Smooth muscle cell (in vitro differentiated cells): ENCODE results near the gene BCOR. TPM values are rescaled to one million over a fixed set of nuclear protein-coding genes. Genes with fewer than 3 reads are reported as not detected.

Experiments used
- DNase-seq: peaks from one replicate; lab custom pipeline; 2025; ENCODE audit not compliant: unreplicated experiment; lab: John Stamatoyannopoulos, UW
- H2AFZ ChIP-seq: fragments of 200-600 bp; sonication (generic); 2 replicates; pipeline ENCODE4 v1.6.0; 2016; ENCODE audit warnings: antibody characterized with exemption, low read depth, mild to moderate bottlenecking
- H3F3A ChIP-seq: fragments of 200-600 bp; sonication (generic); 2 replicates; pipeline ENCODE4 v1.6.0; 2017; ENCODE audit warnings: antibody characterized with exemption, low read depth
- H3K27ac ChIP-seq: fragments of 200-600 bp; sonication (generic); 2 replicates; pipeline ENCODE4 v1.5.1; 2016; ENCODE audit warnings: low read depth, mild to moderate bottlenecking
- H3K27me3 ChIP-seq: fragments of 200-600 bp; sonication (generic); 2 replicates; pipeline ENCODE4 v1.6.1; 2016; ENCODE audit warnings: low read depth, mild to moderate bottlenecking
- H3K36me3 ChIP-seq: fragments of 200-600 bp; sonication (generic); 2 replicates; pipeline ENCODE4 v1.5.1; 2016; ENCODE audit warnings: low read depth
- H3K4me1 ChIP-seq: fragments of 200-600 bp; sonication (generic); 2 replicates; pipeline ENCODE4 v1.5.1; 2016; ENCODE audit warnings: low read depth
- H3K4me2 ChIP-seq: fragments of 200-600 bp; sonication (generic); 2 replicates; pipeline ENCODE4 v1.6.0; 2016; ENCODE audit warnings: mild to moderate bottlenecking
- H3K4me3 ChIP-seq: fragments of 200-600 bp; sonication (generic); 2 replicates; pipeline ENCODE4 v1.5.1; 2016; ENCODE audit warnings: mild to moderate bottlenecking
- H3K79me2 ChIP-seq: fragments of 200-600 bp; sonication (generic); 2 replicates; pipeline ENCODE4 v1.6.0; 2016; ENCODE audit warnings: low read depth, mild to moderate bottlenecking
- H3K9ac ChIP-seq: fragments of 200-600 bp; sonication (generic); 2 replicates; pipeline ENCODE4 v1.6.0; 2016; ENCODE audit warnings: low read depth
- H3K9me3 ChIP-seq: fragments of 200-600 bp; sonication (generic); replicated peaks from 2 replicates; pipeline ENCODE4 v1.5.1; 2016; ENCODE audit warnings: low read depth
- H4K20me1 ChIP-seq: fragments of 200-600 bp; sonication (generic); 2 replicates; pipeline ENCODE4 v1.6.0; 2016; ENCODE audit warnings: low read depth
- CTCF ChIP-seq: fragments of 200-600 bp; sonication (generic); IDR thresholded peaks from 2 replicates; pipeline ENCODE4 v1.5.1; 2017; ENCODE audit warnings: borderline replicate concordance, mild to moderate bottlenecking, antibody characterized with exemption; ENCODE audit not compliant: insufficient read depth, poor library complexity, severe bottlenecking
- WGBS: methylation state at CpG from one replicate; pipeline ENCODE4 v1.1.7; 2016; ENCODE audit warnings: low lambda C conversion rate; 5-methylcytosine and 5-hydroxymethylcytosine counted together
- polyA plus RNA-seq: library from polyadenylated mRNA; unstranded; fragments of >200 nt; fragmentation: Nextera tagmentation; extraction: Ambion mirVana; gene quantifications from 2 replicates; pipeline ENCODE4 v1.2.1, GENCODE V29; 2016
- total RNA-seq: library from RNA; depleted of rRNA; stranded (reverse); fragments of >200 nt; gene quantifications from 2 replicates; pipeline ENCODE4 v1.2.3, GENCODE V29; 2014

The BCOR gene
- total and polyA plus RNA-seq, 2 experiments from 2014 or later, result 19.5 to 28.0 TPM

GRCh38 chrX:40107291-40108161, 9.8 kb upstream of the BCOR start:
- WGBS, result 6% methylated on average over 68 of the region's 76 CpGs
- DNase-seq, result peak; percentile 73
- H3K4me1 ChIP-seq, result peaks cover 39% of the 10 kb centered on the region
- no peaks in the 10 kb centered on the region for H3K9me3 ChIP-seq
- no peaks in the 10 kb centered on the region for H3K79me2 ChIP-seq
- H3K36me3 ChIP-seq, result no peaks in the 10 kb centered on the region
- peak overlapping the region; percentile 57 for H3K9ac ChIP-seq
- peak overlapping the region; percentile 74 for H3K4me3 ChIP-seq
- peaks cover 7% of the 10 kb centered on the region for H3F3A ChIP-seq
- H3K27me3 ChIP-seq, result peaks cover 6% of the 10 kb centered on the region
- H3K4me2 ChIP-seq, result peak overlapping the region; percentile 86
- peaks cover 8% of the 10 kb centered on the region for H4K20me1 ChIP-seq
- H3K27ac ChIP-seq, result peak overlapping the region; percentile 41
- TF ChIP-seq CTCF, result no peak
- H2AFZ ChIP-seq, result peak overlapping the region; percentile 81

- H4K20me1 ChIP-seq, result peaks cover 8% of the 10 kb centered on the region
- H3K36me3 ChIP-seq, result no peaks in the 10 kb centered on the region
- peak; percentile 75 for DNase-seq
- H2AFZ ChIP-seq, result peak overlapping the region; percentile 81
- peaks cover 6% of the 10 kb centered on the region for H3K27me3 ChIP-seq
- no peaks in the 10 kb centered on the region for H3K9me3 ChIP-seq
- peaks cover 42% of the 10 kb centered on the region for H3K4me1 ChIP-seq
- peak overlapping the region; percentile 57 for H3K9ac ChIP-seq
- no peaks in the 10 kb centered on the region for H3K79me2 ChIP-seq
- H3K27ac ChIP-seq, result peak overlapping the region; percentile 41
- peak overlapping the region; percentile 86 for H3K4me2 ChIP-seq
- H3F3A ChIP-seq, result peaks cover 13% of the 10 kb centered on the region
- no peak for TF ChIP-seq CTCF
- peak overlapping the region; percentile 74 for H3K4me3 ChIP-seq
- 3% methylated on average over 32 of the region's 36 CpGs for WGBS
Observed at GRCh38 chrX:40106676-40107290, 9.0 kb upstream of the BCOR start.

GRCh38 chrX:40105835-40106675, 8.3 kb upstream of the BCOR start:
- Histone ChIP-seq H3K9ac (peak overlapping the region; percentile 57), H3K4me3 (peak overlapping the region; percentile 74), H3F3A (peaks cover 17% of the 10 kb centered on the region), H3K27ac (peak overlapping the region; percentile 41), H3K9me3 (no peaks in the 10 kb centered on the region), H3K4me1 (peaks cover 49% of the 10 kb centered on the region), H2AFZ (peak overlapping the region; percentile 81), H4K20me1 (peaks cover 8% of the 10 kb centered on the region), H3K36me3 (no peaks in the 10 kb centered on the region), H3K27me3 (peaks cover 6% of the 10 kb centered on the region), H3K4me2 (peak overlapping the region; percentile 86), H3K79me2 (no peaks in the 10 kb centered on the region)
- WGBS, result 5% methylated on average over 64 of the region's 85 CpGs
- no peak for TF ChIP-seq CTCF
- peak; percentile 75 for DNase-seq
